ENCODE data around the gene RREB1. TPM values are rescaled to one million over a fixed set of nuclear protein-coding genes. Genes with fewer than 3 reads are reported as not detected.
A peak's percentile ranks its signal among the peaks of the same experiment; 100 is the strongest.
"Not testable (repeated sequence)": the region's sequence is repeated elsewhere in the genome, so short reads cannot be mapped to it uniquely, and the experiment has no call there.

RREB1 gene
- total RNA-seq, 1 experiment from 2014 or later, result 16.5 TPM

GRCh38 chr6:7145885-7146828 is 38.4 kb downstream of the RREB1 start:
- Histone ChIP-seq H3K4me3 (no peak overlapping the region), H3K27me3 (no peaks in the 10 kb centered on the region), H3K36me3 (0 out of 2 replicates have a peak, but pooled peaks cover 5% of the 10 kb centered on the region), H3K9me3 (no peaks in the 10 kb centered on the region)
- DNase-seq, result peak; percentile 55

GRCh38 chr6:7147051-7147671 is 39.4 kb downstream of the RREB1 start:
- DNase-seq, result no peak
- 0 out of 2 replicates have a peak, but pooled peaks cover 5% of the 10 kb centered on the region for H3K36me3 ChIP-seq
- no peaks in the 10 kb centered on the region for H3K27me3 ChIP-seq
- H3K9me3 ChIP-seq, result no peaks in the 10 kb centered on the region
- no peak overlapping the region for H3K4me3 ChIP-seq

- Histone ChIP-seq H3K4me3 (no peak overlapping the region), H3K27me3 (no peaks in the 10 kb centered on the region), H3K36me3 (peaks cover 9% of the 10 kb centered on the region; the same call in 1 of the 2 replicates), H3K9me3 (no peaks in the 10 kb centered on the region)
- peak; percentile 83 for DNase-seq
These were observed 40.5 kb downstream of the RREB1 start for GRCh38 chr6:7148100-7148822.

GRCh38 chr6:7150381-7151064 is 42.8 kb downstream of the RREB1 start:
- Histone ChIP-seq H3K9me3 (no peaks in the 10 kb centered on the region), H3K27me3 (no peaks in the 10 kb centered on the region), H3K36me3 (peaks cover 24% of the 10 kb centered on the region), H3K4me3 (no peak overlapping the region)
- no peak for DNase-seq

- Histone ChIP-seq H3K27me3 (no peaks in the 10 kb centered on the region), H3K9me3 (no peaks in the 10 kb centered on the region), H3K4me3 (no peak overlapping the region), H3K36me3 (peaks cover 24% of the 10 kb centered on the region)
- no peak for DNase-seq
These were observed 43.6 kb downstream of the RREB1 start for GRCh38 chr6:7151381-7151780.

GRCh38 chr6:7152462-7152861 is 44.7 kb downstream of the RREB1 start:
- no peak for DNase-seq
- Histone ChIP-seq H3K36me3 (peaks cover 24% of the 10 kb centered on the region), H3K9me3 (no peaks in the 10 kb centered on the region), H3K4me3 (no peak overlapping the region), H3K27me3 (no peaks in the 10 kb centered on the region)

- Histone ChIP-seq H3K4me3 (no peak overlapping the region), H3K36me3 (peaks cover 22% of the 10 kb centered on the region), H3K9me3 (no peaks in the 10 kb centered on the region), H3K27me3 (no peaks in the 10 kb centered on the region)
- DNase-seq, result no peak
These were observed 46.0 kb downstream of the RREB1 start for GRCh38 chr6:7153789-7154188.

GRCh38 chr6:7154341-7155139 is 46.8 kb downstream of the RREB1 start:
- Histone ChIP-seq H3K36me3 (peaks cover 22% of the 10 kb centered on the region), H3K4me3 (no peak overlapping the region), H3K9me3 (no peaks in the 10 kb centered on the region), H3K27me3 (no peaks in the 10 kb centered on the region)
- DNase-seq, result no peak

GRCh38 chr6:7155871-7156579 is 48.3 kb downstream of the RREB1 start:
- Histone ChIP-seq H3K9me3 (no peaks in the 10 kb centered on the region), H3K4me3 (no peak overlapping the region), H3K36me3 (peaks cover 22% of the 10 kb centered on the region), H3K27me3 (no peaks in the 10 kb centered on the region)
- no peak for DNase-seq

GRCh38 chr6:7156643-7157278 is 49.0 kb downstream of the RREB1 start:
- Histone ChIP-seq H3K4me3 (no peak overlapping the region), H3K36me3 (peaks cover 22% of the 10 kb centered on the region)
- DNase-seq, result peak; percentile 91

GRCh38 chr6:7157307-7157706 is 49.5 kb downstream of the RREB1 start:
- H3K36me3 ChIP-seq, result peaks cover 22% of the 10 kb centered on the region
- H3K4me3 ChIP-seq, H3K27me3 ChIP-seq, H3K9me3 ChIP-seq, DNase-seq: not testable (repeated sequence)

More at GRCh38 chr6:7156643-7157278, 49.0 kb downstream of the RREB1 start:
- Histone ChIP-seq H3K9me3 (no peaks in the 10 kb centered on the region), H3K27me3 (no peaks in the 10 kb centered on the region)

GRCh38 chr6:7157752-7158616 is 50.2 kb downstream of the RREB1 start:
- Histone ChIP-seq H3K36me3 (peaks cover 18% of the 10 kb centered on the region), H3K9me3 (no peaks in the 10 kb centered on the region), H3K4me3 (no peak overlapping the region), H3K27me3 (no peaks in the 10 kb centered on the region)
- DNase-seq, result no peak

GRCh38 chr6:7159790-7160525 is 52.2 kb downstream of the RREB1 start:
- H3K4me3 ChIP-seq, result no peak overlapping the region
- H3K27me3 ChIP-seq, result no peaks in the 10 kb centered on the region
- DNase-seq, result no peak
- peaks cover 10% of the 10 kb centered on the region for H3K36me3 ChIP-seq
- no peaks in the 10 kb centered on the region for H3K9me3 ChIP-seq

GRCh38 chr6:7161253-7161623 is 53.5 kb downstream of the RREB1 start:
- peaks cover 14% of the 10 kb centered on the region for H3K36me3 ChIP-seq
- no peaks in the 10 kb centered on the region for H3K9me3 ChIP-seq
- H3K4me3 ChIP-seq, result no peak overlapping the region
- DNase-seq, result no peak
- H3K27me3 ChIP-seq, result no peaks in the 10 kb centered on the region
